ENCODE measurements around the gene RALGPS1.
A peak's percentile ranks its signal among the peaks of the same experiment; 100 is the strongest.

RALGPS1 gene

DNA sequence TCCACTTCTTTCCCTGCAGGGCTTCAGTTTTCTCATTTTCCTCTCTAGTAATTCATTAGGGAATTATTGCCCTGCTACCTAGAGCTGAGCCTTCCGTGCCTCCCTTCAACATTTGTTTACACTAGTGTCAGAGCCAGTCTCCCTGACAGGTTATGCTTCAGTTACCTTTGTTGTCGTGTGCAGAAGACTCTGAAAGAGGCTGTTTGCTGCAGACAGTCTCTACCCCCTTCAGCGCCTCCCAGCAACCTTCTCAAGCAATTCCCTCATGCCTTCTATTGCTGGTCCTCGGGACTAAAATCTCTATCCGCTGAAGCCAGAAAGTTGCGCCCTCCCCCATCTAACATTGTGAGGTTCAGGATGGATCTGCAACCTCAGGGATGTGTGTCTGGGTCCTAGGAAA, 12.8 kb downstream of the RALGPS1 start (continued):
- TF ChIP-seq GLI4 (tag by site-specific recombination; IDR thresholded peaks at IDR 0.05) (no peak), OSR2 (tag by site-specific recombination; IDR thresholded peaks at IDR 0.05) (0 out of 2 replicates have a peak, but pooled peaks have one; percentile 31), HOXA7 (CRISPR knock-in tag; IDR thresholded peaks at IDR 0.05; ENCODE audit: borderline replicate concordance) (no peak), ZNF777 (tag by site-specific recombination; IDR thresholded peaks at IDR 0.05; ENCODE audit: borderline replicate concordance) (no peak), ZBTB1 (tag by site-specific recombination; IDR thresholded peaks at IDR 0.05) (no peak), ZNF571 (tag by site-specific recombination; IDR thresholded peaks at IDR 0.05) (no peak), ZNF610 (tag by site-specific recombination; IDR thresholded peaks at IDR 0.05; ENCODE audit: borderline replicate concordance) (no peak), WT1 (tag by site-specific recombination; IDR thresholded peaks at IDR 0.05) (peak; percentile 71), GLIS1 (tag by site-specific recombination; IDR thresholded peaks at IDR 0.05) (peak; percentile 48; the same call in 1 of the 2 replicates), ZNF341 (tag by site-specific recombination; IDR thresholded peaks at IDR 0.05; ENCODE audit: low read depth) (peak; percentile 84), ZNF792 (tag by site-specific recombination; IDR thresholded peaks at IDR 0.05) (no peak), ZNF555 (tag by site-specific recombination; conservative IDR thresholded peaks at IDR 0.05) (no peak), ZNF670 (tag by site-specific recombination; IDR thresholded peaks at IDR 0.05; ENCODE audit: low read depth) (no peak)
- TF ChIP-seq, protein P1, sequence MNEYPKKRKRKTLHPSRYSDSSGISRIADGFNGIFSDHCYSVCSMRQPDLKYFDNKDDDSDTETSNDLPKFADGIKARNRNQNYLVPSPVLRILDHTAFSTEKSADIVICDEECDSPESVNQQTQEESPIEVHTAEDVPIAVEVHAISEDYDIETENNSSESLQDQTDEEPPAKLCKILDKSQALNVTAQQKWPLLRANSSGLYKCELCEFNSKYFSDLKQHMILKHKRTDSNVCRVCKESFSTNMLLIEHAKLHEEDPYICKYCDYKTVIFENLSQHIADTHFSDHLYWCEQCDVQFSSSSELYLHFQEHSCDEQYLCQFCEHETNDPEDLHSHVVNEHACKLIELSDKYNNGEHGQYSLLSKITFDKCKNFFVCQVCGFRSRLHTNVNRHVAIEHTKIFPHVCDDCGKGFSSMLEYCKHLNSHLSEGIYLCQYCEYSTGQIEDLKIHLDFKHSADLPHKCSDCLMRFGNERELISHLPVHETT (tag by site-specific recombination; IDR thresholded peaks at IDR 0.05) = no peak
- TF ChIP-seq, protein P2, sequence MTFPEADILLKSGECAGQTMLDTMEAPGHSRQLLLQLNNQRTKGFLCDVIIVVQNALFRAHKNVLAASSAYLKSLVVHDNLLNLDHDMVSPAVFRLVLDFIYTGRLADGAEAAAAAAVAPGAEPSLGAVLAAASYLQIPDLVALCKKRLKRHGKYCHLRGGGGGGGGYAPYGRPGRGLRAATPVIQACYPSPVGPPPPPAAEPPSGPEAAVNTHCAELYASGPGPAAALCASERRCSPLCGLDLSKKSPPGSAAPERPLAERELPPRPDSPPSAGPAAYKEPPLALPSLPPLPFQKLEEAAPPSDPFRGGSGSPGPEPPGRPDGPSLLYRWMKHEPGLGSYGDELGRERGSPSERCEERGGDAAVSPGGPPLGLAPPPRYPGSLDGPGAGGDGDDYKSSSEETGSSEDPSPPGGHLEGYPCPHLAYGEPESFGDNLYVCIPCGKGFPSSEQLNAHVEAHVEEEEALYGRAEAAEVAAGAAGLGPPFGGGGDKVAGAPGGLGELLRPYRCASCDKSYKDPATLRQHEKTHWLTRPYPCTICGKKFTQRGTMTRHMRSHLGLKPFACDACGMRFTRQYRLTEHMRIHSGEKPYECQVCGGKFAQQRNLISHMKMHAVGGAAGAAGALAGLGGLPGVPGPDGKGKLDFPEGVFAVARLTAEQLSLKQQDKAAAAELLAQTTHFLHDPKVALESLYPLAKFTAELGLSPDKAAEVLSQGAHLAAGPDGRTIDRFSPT (tag by site-specific recombination; IDR thresholded peaks at IDR 0.05) = no peak
- TF ChIP-seq, protein P3, sequence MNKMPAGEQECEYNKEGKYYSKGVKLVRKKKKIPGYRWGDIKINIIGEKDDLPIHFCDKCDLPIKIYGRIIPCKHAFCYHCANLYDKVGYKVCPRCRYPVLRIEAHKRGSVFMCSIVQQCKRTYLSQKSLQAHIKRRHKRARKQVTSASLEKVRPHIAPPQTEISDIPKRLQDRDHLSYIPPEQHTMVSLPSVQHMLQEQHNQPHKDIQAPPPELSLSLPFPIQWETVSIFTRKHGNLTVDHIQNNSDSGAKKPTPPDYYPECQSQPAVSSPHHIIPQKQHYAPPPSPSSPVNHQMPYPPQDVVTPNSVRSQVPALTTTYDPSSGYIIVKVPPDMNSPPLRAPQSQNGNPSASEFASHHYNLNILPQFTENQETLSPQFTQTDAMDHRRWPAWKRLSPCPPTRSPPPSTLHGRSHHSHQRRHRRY (tag by site-specific recombination; IDR thresholded peaks at IDR 0.05) = no peak
- TF ChIP-seq, protein P4, sequence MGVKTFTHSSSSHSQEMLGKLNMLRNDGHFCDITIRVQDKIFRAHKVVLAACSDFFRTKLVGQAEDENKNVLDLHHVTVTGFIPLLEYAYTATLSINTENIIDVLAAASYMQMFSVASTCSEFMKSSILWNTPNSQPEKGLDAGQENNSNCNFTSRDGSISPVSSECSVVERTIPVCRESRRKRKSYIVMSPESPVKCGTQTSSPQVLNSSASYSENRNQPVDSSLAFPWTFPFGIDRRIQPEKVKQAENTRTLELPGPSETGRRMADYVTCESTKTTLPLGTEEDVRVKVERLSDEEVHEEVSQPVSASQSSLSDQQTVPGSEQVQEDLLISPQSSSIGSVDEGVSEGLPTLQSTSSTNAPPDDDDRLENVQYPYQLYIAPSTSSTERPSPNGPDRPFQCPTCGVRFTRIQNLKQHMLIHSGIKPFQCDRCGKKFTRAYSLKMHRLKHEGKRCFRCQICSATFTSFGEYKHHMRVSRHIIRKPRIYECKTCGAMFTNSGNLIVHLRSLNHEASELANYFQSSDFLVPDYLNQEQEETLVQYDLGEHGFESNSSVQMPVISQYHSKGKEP (tag by site-specific recombination; IDR thresholded peaks at IDR 0.05) = no peak
- TF ChIP-seq, protein P5, sequence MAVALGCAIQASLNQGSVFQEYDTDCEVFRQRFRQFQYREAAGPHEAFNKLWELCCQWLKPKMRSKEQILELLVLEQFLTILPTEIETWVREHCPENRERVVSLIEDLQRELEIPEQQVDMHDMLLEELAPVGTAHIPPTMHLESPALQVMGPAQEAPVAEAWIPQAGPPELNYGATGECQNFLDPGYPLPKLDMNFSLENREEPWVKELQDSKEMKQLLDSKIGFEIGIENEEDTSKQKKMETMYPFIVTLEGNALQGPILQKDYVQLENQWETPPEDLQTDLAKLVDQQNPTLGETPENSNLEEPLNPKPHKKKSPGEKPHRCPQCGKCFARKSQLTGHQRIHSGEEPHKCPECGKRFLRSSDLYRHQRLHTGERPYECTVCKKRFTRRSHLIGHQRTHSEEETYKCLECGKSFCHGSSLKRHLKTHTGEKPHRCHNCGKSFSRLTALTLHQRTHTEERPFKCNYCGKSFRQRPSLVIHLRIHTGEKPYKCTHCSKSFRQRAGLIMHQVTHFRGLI (tag by site-specific recombination; IDR thresholded peaks at IDR 0.05) = no peak
- TF ChIP-seq, protein P6, sequence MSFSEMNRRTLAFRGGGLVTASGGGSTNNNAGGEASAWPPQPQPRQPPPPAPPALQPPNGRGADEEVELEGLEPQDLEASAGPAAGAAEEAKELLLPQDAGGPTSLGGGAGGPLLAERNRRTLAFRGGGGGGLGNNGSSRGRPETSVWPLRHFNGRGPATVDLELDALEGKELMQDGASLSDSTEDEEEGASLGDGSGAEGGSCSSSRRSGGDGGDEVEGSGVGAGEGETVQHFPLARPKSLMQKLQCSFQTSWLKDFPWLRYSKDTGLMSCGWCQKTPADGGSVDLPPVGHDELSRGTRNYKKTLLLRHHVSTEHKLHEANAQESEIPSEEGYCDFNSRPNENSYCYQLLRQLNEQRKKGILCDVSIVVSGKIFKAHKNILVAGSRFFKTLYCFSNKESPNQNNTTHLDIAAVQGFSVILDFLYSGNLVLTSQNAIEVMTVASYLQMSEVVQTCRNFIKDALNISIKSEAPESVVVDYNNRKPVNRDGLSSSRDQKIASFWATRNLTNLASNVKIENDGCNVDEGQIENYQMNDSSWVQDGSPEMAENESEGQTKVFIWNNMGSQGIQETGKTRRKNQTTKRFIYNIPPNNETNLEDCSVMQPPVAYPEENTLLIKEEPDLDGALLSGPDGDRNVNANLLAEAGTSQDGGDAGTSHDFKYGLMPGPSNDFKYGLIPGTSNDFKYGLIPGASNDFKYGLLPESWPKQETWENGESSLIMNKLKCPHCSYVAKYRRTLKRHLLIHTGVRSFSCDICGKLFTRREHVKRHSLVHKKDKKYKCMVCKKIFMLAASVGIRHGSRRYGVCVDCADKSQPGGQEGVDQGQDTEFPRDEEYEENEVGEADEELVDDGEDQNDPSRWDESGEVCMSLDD (tag by site-specific recombination; IDR thresholded peaks at IDR 0.05) = no peak
- TF ChIP-seq, protein P7, sequence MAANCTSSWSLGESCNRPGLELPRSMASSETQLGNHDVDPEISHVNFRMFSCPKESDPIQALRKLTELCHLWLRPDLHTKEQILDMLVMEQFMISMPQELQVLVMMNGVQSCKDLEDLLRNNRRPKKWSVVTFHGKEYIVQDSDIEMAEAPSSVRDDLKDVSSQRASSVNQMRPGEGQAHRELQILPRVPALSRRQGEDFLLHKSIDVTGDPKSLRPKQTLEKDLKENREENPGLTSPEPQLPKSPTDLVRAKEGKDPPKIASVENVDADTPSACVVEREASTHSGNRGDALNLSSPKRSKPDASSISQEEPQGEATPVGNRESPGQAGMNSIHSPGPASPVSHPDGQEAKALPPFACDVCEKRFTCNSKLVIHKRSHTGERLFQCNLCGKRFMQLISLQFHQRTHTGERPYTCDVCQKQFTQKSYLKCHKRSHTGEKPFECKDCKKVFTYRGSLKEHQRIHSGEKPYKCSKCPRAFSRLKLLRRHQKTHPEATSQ (tag by site-specific recombination; IDR thresholded peaks at IDR 0.05) = no peak
- TF ChIP-seq, protein P8, sequence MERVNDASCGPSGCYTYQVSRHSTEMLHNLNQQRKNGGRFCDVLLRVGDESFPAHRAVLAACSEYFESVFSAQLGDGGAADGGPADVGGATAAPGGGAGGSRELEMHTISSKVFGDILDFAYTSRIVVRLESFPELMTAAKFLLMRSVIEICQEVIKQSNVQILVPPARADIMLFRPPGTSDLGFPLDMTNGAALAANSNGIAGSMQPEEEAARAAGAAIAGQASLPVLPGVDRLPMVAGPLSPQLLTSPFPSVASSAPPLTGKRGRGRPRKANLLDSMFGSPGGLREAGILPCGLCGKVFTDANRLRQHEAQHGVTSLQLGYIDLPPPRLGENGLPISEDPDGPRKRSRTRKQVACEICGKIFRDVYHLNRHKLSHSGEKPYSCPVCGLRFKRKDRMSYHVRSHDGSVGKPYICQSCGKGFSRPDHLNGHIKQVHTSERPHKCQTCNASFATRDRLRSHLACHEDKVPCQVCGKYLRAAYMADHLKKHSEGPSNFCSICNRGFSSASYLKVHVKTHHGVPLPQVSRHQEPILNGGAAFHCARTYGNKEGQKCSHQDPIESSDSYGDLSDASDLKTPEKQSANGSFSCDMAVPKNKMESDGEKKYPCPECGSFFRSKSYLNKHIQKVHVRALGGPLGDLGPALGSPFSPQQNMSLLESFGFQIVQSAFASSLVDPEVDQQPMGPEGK (tag by site-specific recombination; IDR thresholded peaks at IDR 0.05) = no peak
- TF ChIP-seq, protein P9, sequence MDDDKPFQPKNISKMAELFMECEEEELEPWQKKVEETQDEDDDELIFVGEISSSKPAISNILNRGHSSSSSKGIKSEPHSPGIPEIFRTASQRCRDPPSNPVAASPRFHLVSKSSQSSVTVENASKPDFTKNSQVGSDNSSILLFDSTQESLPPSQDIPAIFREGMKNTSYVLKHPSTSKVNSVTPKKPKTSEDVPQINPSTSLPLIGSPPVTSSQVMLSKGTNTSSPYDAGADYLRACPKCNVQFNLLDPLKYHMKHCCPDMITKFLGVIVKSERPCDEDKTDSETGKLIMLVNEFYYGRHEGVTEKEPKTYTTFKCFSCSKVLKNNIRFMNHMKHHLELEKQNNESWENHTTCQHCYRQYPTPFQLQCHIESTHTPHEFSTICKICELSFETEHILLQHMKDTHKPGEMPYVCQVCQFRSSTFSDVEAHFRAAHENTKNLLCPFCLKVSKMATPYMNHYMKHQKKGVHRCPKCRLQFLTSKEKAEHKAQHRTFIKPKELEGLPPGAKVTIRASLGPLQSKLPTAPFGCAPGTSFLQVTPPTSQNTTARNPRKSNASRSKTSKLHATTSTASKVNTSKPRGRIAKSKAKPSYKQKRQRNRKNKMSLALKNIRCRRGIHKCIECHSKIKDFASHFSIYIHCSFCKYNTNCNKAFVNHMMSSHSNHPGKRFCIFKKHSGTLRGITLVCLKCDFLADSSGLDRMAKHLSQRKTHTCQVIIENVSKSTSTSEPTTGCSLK (tag by site-specific recombination; IDR thresholded peaks at IDR 0.05) = no peak
